Activated CD8-positive, alpha-beta T cell treated with anti-CD3 and anti-CD28 coated beads, Interleukin-2, amount 10 ng/mL, durations not matched to agents 7 days and 5 days (primary cell): ENCODE measurements around the gene SLC13A2. TPM values are rescaled to one million over a fixed set of nuclear protein-coding genes. Genes with fewer than 3 reads are reported as not detected.
"Not testable (repeated sequence)": the region's sequence is repeated elsewhere in the genome, so short reads cannot be mapped to it uniquely, and the experiment has no call there.

Experiments used
- ATAC-seq: fragments of 150-1000 bp; cut with Tn5 transposase; one replicate; pipeline ENCODE4 v1.10.0; 2021; ENCODE audit warnings: moderate library complexity
- CTCF ChIA-PET: fragments of 350-600 bp; sonication (Branson Sonifier 250); formaldehyde crosslinking; loops from one replicate; lab custom pipeline; 2021; ENCODE audit warnings: antibody characterized with exemption; lab: Charles Lee
- POLR2A ChIA-PET: fragments of 350-600 bp; sonication (Branson Sonifier 250); formaldehyde crosslinking; loops from one replicate; lab custom pipeline; 2021; ENCODE audit warnings: antibody characterized with exemption; lab: Charles Lee
- DNase-seq: peaks from one replicate; pipeline ENCODE4 v3.0.0-alpha.2; 2020
- H3K27ac Mint-ChIP-seq: one replicate; pipeline ENCODE4 v1.8.0; 2021; ENCODE audit warnings: mild to moderate bottlenecking, mixed read lengths
- H3K27me3 Mint-ChIP-seq: one replicate; pipeline ENCODE4 v1.8.0; 2021; ENCODE audit warnings: low read depth, mixed read lengths
- H3K36me3 Mint-ChIP-seq: one replicate; pipeline ENCODE4 v1.8.0; 2021; ENCODE audit warnings: low read depth, mixed read lengths
- H3K4me1 Mint-ChIP-seq: one replicate; pipeline ENCODE4 v1.8.0; 2021; ENCODE audit warnings: low read depth, mixed read lengths
- H3K4me3 Mint-ChIP-seq: one replicate; pipeline ENCODE4 v1.8.0; 2021; ENCODE audit warnings: mild to moderate bottlenecking, mixed read lengths
- H3K9me3 Mint-ChIP-seq: one replicate; pipeline ENCODE4 v1.8.0; 2022; ENCODE audit warnings: mixed read lengths; ENCODE audit not compliant: insufficient read depth
- total RNA-seq, 2 experiments: library from RNA; stranded (reverse); gene quantifications; one replicate each; pipeline ENCODE4 v1.2.3, GENCODE V29; 2021

The SLC13A2 gene, protein sequence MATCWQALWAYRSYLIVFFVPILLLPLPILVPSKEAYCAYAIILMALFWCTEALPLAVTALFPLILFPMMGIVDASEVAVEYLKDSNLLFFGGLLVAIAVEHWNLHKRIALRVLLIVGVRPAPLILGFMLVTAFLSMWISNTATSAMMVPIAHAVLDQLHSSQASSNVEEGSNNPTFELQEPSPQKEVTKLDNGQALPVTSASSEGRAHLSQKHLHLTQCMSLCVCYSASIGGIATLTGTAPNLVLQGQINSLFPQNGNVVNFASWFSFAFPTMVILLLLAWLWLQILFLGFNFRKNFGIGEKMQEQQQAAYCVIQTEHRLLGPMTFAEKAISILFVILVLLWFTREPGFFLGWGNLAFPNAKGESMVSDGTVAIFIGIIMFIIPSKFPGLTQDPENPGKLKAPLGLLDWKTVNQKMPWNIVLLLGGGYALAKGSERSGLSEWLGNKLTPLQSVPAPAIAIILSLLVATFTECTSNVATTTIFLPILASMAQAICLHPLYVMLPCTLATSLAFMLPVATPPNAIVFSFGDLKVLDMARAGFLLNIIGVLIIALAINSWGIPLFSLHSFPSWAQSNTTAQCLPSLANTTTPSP
- total RNA-seq: not detected

DNA sequence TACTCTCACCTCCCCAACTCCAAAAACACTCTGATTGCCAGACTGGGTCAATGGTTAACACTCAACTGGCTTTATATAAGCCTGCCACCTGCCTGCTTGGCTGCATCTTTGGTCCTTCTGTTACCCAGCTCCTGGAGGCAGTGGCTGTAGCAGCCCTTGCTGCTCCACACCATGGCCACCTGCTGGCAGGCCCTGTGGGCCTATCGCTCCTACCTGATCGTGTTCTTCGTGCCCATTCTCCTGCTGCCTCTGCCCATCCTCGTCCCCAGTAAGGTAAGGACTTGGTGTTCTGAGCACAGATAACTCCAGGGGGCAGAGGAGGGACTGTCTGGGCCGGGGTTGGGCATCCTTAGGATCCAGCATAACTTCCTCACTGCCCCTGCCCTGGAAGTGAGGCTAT, at the start of gene SLC13A2:
SLC13A2 (plus strand) TSS at position 103 of the 400 bp plus-strand sequence; CDS start at position 172, 69 bp downstream.
- ATAC-seq (no peak), DNase-seq (no peak)
- Mint-ChIP-seq H3K4me1 (peaks cover 17% of the 10 kb centered on the region), H3K9me3 (no peaks in the 10 kb centered on the region), H3K27me3 (peaks cover 2% of the 10 kb centered on the region), H3K36me3 (no peaks in the 10 kb centered on the region), H3K4me3 (no peak within 1 kb of the TSS), H3K27ac (no peak within 1 kb of the TSS)
- POLR2A ChIA-PET: no interaction called here
- CTCF ChIA-PET: interaction anchor here (1.4 kb wide), 1 partner anchor 75 kb away, joined by 4 read pairs; no protein-coding TSS in a partner anchor

DNA sequence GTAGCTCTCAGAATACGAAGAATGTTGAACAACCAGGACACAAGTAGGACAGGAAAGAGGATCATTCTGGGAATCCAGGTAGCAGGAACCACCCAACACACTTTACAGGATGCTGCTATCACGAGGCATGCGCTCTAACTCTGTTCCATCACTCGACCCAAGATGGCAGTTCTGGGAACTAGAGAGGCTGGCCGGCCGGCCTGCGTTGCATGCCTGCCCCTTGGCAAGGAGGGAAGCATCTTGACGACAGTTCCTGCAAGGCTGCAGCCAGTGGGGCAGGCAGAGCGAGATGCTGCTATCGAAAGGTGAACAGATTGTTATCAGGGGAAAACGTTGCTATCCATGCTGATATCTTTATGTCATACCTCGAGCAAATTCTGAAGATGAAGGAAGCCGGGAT, 48.2 kb upstream of the SLC13A2 start:
- H3K36me3 Mint-ChIP-seq: no peaks in the 10 kb centered on the region
- H3K4me1 Mint-ChIP-seq: no peaks in the 10 kb centered on the region
- no peak overlapping the region for H3K4me3 Mint-ChIP-seq
- POLR2A ChIA-PET: no interaction called here
- no peak overlapping the region for H3K27ac Mint-ChIP-seq
- DNase-seq: no peak
- CTCF ChIA-PET: interaction anchor here (1.0 kb wide), 1 partner anchor 9 kb away, joined by 5 read pairs; no protein-coding TSS in a partner anchor
- peaks cover 2% of the 10 kb centered on the region for H3K27me3 Mint-ChIP-seq
- no peak for ATAC-seq
- no peaks in the 10 kb centered on the region for H3K9me3 Mint-ChIP-seq

- CTCF ChIA-PET: interaction anchor here (1.2 kb wide), 1 partner anchor 9 kb away, joined by 5 read pairs; no protein-coding TSS in a partner anchor
- no peaks in the 10 kb centered on the region for H3K4me1 Mint-ChIP-seq
- no peaks in the 10 kb centered on the region for H3K9me3 Mint-ChIP-seq
- no peaks in the 10 kb centered on the region for H3K36me3 Mint-ChIP-seq
- ATAC-seq (no peak), DNase-seq (no peak)
- no peak overlapping the region for H3K27ac Mint-ChIP-seq
- no peak overlapping the region for H3K4me3 Mint-ChIP-seq
- peaks cover 6% of the 10 kb centered on the region for H3K27me3 Mint-ChIP-seq
- POLR2A ChIA-PET: no interaction called here
Observed at GRCh38 chr17:28426081-28426519, 47.3 kb upstream of the SLC13A2 start.

DNA sequence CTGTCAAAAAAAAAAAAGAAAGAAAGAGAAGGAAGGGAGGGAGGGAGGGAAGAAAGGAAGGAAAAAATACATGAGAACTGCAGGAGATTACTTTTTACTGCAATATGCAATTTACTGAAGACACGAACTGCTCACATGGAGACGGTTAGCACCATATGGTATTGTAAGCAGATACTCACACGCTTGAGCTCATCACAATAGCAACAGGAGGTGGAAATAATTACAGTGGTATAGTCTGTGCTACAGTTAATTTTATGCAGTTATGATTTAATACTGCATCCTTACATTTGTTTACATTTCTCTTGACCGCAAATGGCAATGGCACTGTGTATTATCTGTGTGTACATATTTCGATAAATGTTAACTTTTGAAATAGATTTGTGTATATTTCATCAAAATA, 46.1 kb upstream of the SLC13A2 start:
- ChIA-PET CTCF (interaction anchor here (1.1 kb wide), 1 partner anchor 11 kb away, joined by 3 read pairs; no protein-coding TSS in a partner anchor), POLR2A (no interaction called here)
- no peaks in the 10 kb centered on the region for H3K4me1 Mint-ChIP-seq
- no peak for DNase-seq
- no peaks in the 10 kb centered on the region for H3K36me3 Mint-ChIP-seq
- ATAC-seq: no peak
- peaks cover 10% of the 10 kb centered on the region for H3K27me3 Mint-ChIP-seq
- H3K9me3 Mint-ChIP-seq: no peaks in the 10 kb centered on the region
- H3K27ac Mint-ChIP-seq: no peak overlapping the region
- H3K4me3 Mint-ChIP-seq: no peak overlapping the region

DNA sequence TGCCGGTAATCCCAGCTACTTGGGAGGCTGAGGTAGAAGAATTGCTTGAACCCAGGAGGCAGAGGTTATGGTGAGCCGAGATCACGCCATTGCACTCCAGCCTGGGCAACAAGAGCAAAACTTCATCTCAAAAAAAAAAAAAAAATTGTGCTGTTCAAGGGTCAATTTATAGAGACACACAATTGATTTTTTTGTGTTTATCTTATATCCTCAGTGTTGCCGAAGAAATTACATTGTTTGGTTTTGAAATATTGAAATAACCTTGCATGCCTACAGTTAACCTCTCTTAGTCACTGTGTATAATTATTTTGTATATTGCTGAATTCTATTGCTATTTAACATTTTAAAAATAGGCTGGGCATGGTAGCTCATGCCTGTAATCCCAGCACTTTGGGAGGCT, 45.5 kb upstream of the SLC13A2 start:
- H3K4me1 Mint-ChIP-seq, H3K36me3 Mint-ChIP-seq, POLR2A ChIA-PET, ATAC-seq, DNase-seq, H3K4me3 Mint-ChIP-seq, H3K9me3 Mint-ChIP-seq, H3K27ac Mint-ChIP-seq: not testable (repeated sequence)
- H3K27me3 Mint-ChIP-seq: peaks cover 10% of the 10 kb centered on the region
- CTCF ChIA-PET: interaction anchor here (1.1 kb wide), 1 partner anchor 11 kb away, joined by 3 read pairs; no protein-coding TSS in a partner anchor

DNA sequence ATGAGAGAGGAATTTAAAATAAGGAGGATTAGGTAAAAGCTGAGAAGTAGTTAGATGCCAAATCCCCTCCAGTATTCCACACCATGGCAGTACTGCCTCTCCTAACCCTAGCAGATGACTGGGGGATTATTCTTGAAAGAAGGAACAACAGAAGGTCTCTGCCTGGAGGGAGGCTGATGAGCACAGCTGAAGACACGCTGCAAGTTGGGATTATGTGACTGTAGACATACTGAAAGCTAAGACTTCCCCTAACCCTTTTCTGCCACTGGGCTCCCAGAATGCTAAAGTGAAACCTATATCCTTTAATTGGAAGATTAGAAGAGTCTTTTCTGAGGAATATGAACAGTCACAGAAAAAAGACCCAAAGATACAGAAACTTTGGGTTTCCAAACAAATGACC, 39.7 kb upstream of the SLC13A2 start:
- H3K4me3 Mint-ChIP-seq: no peak overlapping the region
- ATAC-seq (no peak), DNase-seq (no peak)
- H3K27ac Mint-ChIP-seq: no peak overlapping the region
- peaks cover 11% of the 10 kb centered on the region for H3K27me3 Mint-ChIP-seq
- H3K9me3 Mint-ChIP-seq: no peaks in the 10 kb centered on the region
- POLR2A ChIA-PET: no interaction called here
- CTCF ChIA-PET: no interaction called here
- no peaks in the 10 kb centered on the region for H3K36me3 Mint-ChIP-seq
- no peaks in the 10 kb centered on the region for H3K4me1 Mint-ChIP-seq

- H3K36me3 Mint-ChIP-seq, H3K27ac Mint-ChIP-seq, DNase-seq, H3K4me1 Mint-ChIP-seq, H3K4me3 Mint-ChIP-seq, CTCF ChIA-PET, H3K9me3 Mint-ChIP-seq, ATAC-seq, POLR2A ChIA-PET: not testable (repeated sequence)
- peaks cover 12% of the 10 kb centered on the region for H3K27me3 Mint-ChIP-seq
Observed at GRCh38 chr17:28434326-28434725, 39.1 kb upstream of the SLC13A2 start.

DNA sequence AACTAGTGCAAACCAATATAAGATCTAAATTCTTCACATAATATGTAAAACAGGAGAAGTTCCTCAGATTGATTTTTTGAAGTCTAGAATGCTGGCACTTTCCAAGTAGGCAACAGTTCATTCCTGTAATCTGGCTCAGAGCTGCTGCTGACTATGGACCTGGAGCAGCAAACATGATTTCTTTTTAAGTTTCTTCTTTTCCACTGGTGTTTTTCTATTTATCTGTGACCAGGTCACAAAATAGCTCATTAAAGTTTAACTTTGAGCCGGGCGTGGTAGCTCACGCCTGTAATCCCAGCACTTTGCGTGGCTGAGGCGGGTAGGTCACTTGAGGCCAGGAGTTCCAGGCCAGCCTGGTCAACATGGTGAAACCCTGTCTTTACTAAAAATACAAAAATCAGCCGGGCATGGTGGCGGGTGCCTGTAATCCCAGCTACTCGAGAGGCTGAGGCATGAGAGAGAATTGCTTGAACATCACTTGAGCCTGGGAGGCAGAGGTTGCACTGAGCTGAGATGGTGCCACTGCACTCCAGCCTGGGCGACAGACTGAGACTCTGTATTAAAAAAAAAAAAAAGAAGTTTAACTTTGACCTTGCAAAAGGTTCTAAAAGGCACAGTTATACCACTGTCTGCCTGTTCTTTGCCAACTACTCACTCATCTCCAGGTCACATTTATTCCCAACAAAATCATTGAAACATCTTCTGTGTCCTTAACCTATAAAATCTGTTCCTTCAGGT, 29.4 kb upstream of the SLC13A2 start:
- H3K36me3 Mint-ChIP-seq: no peaks in the 10 kb centered on the region
- no peaks in the 10 kb centered on the region for H3K4me1 Mint-ChIP-seq
- H3K4me3 Mint-ChIP-seq: no peak overlapping the region
- ChIA-PET CTCF (interaction anchor here (1.1 kb wide), 1 partner anchor 27 kb away, joined by 3 read pairs; no protein-coding TSS in a partner anchor), POLR2A (no interaction called here)
- ATAC-seq (no peak), DNase-seq (no peak)
- no peaks in the 10 kb centered on the region for H3K9me3 Mint-ChIP-seq
- H3K27me3 Mint-ChIP-seq: peaks cover 10% of the 10 kb centered on the region
- no peak overlapping the region for H3K27ac Mint-ChIP-seq

GRCh38 chr17:28446716-28447395, 26.6 kb upstream of the SLC13A2 start:
- ChIA-PET POLR2A (no interaction called here), CTCF (interaction anchor here (1.1 to 1.2 kb wide), 2 partner anchors 30 to 49 kb away, joined by 3 to 4 read pairs; no protein-coding TSS in a partner anchor)

DNA sequence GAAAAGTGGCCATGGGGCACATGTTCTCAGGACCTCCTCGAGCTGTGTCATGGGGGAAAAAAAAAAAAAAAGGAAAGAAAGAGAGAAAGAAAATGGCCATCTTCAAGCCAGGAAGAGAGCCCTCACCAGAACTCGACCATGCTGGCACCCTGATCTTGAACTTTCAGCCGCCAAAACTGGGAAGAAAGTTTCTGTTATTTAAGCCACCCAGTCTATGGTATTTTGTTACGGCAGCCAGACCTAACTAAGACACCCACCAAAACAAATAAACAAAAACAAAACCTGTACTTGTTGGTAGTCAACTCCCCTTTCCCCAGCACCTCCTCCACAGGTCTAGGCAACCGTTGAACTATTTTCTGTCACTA, 26.1 kb upstream of the SLC13A2 start:
- CTCF ChIA-PET: interaction anchor here (1.1 to 1.2 kb wide), 2 partner anchors 31 to 48 kb away, joined by 3 to 4 read pairs; no protein-coding TSS in a partner anchor

More at GRCh38 chr17:28446716-28447395, 26.6 kb upstream of the SLC13A2 start:
- H3K4me3 Mint-ChIP-seq: no peak overlapping the region
- H3K9me3 Mint-ChIP-seq: no peaks in the 10 kb centered on the region
- DNase-seq (no peak), ATAC-seq (no peak)
- peaks cover 28% of the 10 kb centered on the region for H3K27me3 Mint-ChIP-seq
- no peak overlapping the region for H3K27ac Mint-ChIP-seq
- no peaks in the 10 kb centered on the region for H3K4me1 Mint-ChIP-seq
- no peaks in the 10 kb centered on the region for H3K36me3 Mint-ChIP-seq

DNA sequence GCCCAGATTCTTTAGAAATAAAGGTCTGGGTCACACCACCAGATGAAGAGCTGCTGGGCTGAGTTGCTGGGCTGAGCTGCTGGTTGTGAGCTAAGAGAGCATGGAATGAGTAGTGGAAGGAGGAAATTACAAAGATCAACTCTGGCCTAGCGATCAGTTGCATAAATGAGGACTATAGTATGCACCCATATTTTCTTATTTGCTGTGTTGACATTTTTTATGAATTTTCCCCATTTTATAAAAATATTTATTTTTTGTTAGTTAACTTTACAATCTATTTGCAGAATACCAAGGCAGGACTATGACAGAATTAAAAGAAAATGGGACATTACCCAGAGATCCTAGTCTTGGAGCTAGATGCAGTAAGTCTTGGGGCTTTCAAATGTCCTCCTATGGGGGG, 23.6 kb upstream of the SLC13A2 start:
- no peaks in the 10 kb centered on the region for H3K4me1 Mint-ChIP-seq
- ATAC-seq: no peak
- POLR2A ChIA-PET: interaction anchor here (0.7 kb wide), 1 partner anchor 28 kb away, joined by 3 read pairs; no protein-coding TSS in a partner anchor

More for the DNA sequence above, 26.1 kb upstream of the SLC13A2 start:
- DNase-seq (no peak), ATAC-seq (no peak)
- H3K27ac Mint-ChIP-seq: no peak overlapping the region
- peaks cover 29% of the 10 kb centered on the region for H3K27me3 Mint-ChIP-seq
- H3K36me3 Mint-ChIP-seq: no peaks in the 10 kb centered on the region
- no peaks in the 10 kb centered on the region for H3K4me1 Mint-ChIP-seq
- no peaks in the 10 kb centered on the region for H3K9me3 Mint-ChIP-seq
- no peak overlapping the region for H3K4me3 Mint-ChIP-seq
- POLR2A ChIA-PET: no interaction called here

More for the DNA sequence above, 23.6 kb upstream of the SLC13A2 start:
- Mint-ChIP-seq H3K36me3 (no peaks in the 10 kb centered on the region), H3K9me3 (no peaks in the 10 kb centered on the region), H3K27me3 (peaks cover 34% of the 10 kb centered on the region), H3K4me3 (no peak overlapping the region), H3K27ac (no peak overlapping the region)
- DNase-seq: no peak
- CTCF ChIA-PET: interaction anchor here (0.9 kb wide), 1 partner anchor 33 kb away, joined by 3 read pairs; no protein-coding TSS in a partner anchor
